H9 (cell line): ENCODE measurements around the gene VWA1. TPM values are rescaled to one million over a fixed set of nuclear protein-coding genes. Genes with fewer than 3 reads are reported as not detected.
A peak's percentile ranks its signal among the peaks of the same experiment; 100 is the strongest.

Experiments used
- DNase-seq: peaks from one replicate; pipeline ENCODE4 v3.0.0-alpha.2; 2017
- H2AFZ ChIP-seq: one replicate; pipeline ENCODE4 v1.6.1; 2013; ENCODE audit warnings: mild to moderate bottlenecking, low read length, control low read depth, moderate library complexity
- H2AK5ac ChIP-seq: 2 replicates; pipeline ENCODE4 v1.6.1; 2013; ENCODE audit warnings: low read length, control low read depth, mixed read lengths; ENCODE audit not compliant: insufficient read length
- H2BK120ac ChIP-seq: one replicate; pipeline ENCODE4 v1.6.1; 2013; ENCODE audit warnings: low read depth, mild to moderate bottlenecking, low read length, control low read depth, inconsistent platforms; ENCODE audit not compliant: poor library complexity, severe bottlenecking
- H2BK12ac ChIP-seq: 2 replicates; pipeline ENCODE4 v1.6.1; 2013; ENCODE audit warnings: low read length, control low read depth, mixed read lengths, low read depth; ENCODE audit not compliant: insufficient read length
- H2BK15ac ChIP-seq: 2 replicates; pipeline ENCODE4 v1.6.1; 2013; ENCODE audit warnings: low read depth, low read length, control low read depth
- H2BK20ac ChIP-seq: one replicate; pipeline ENCODE4 v1.6.1; 2013; ENCODE audit warnings: low read depth, mild to moderate bottlenecking, low read length, control low read depth, inconsistent platforms; ENCODE audit not compliant: poor library complexity, severe bottlenecking
- H2BK5ac ChIP-seq: 2 replicates; pipeline ENCODE4 v1.6.1; 2013; ENCODE audit warnings: low read length, control low read depth, mixed read lengths; ENCODE audit not compliant: insufficient read length
- H3K14ac ChIP-seq: 2 replicates; pipeline ENCODE4 v1.6.1; 2013; ENCODE audit warnings: low read length, control low read depth; ENCODE audit not compliant: insufficient read depth
- H3K18ac ChIP-seq: 2 replicates; pipeline ENCODE4 v1.6.1; 2013; ENCODE audit warnings: low read depth, mild to moderate bottlenecking, mixed read lengths, low read length, control low read depth; ENCODE audit not compliant: insufficient read length
- H3K23ac ChIP-seq: 2 replicates; pipeline ENCODE4 v1.6.1; 2013; ENCODE audit warnings: low read length, control low read depth, mixed read lengths, low read depth; ENCODE audit not compliant: insufficient read length
- H3K23me2 ChIP-seq: 2 replicates; pipeline ENCODE4 v1.6.1; 2013; ENCODE audit warnings: low read depth, mild to moderate bottlenecking, mixed read lengths, low read length, control low read depth; ENCODE audit not compliant: insufficient read length, poor library complexity, severe bottlenecking
- H3K27ac ChIP-seq: 2 replicates; pipeline ENCODE4 v1.5.1; 2013; ENCODE audit warnings: low read length, control low read depth, mixed read lengths, low read depth; ENCODE audit not compliant: insufficient read length
- H3K27me3 ChIP-seq: 2 replicates; pipeline ENCODE4 v1.6.1; 2013; ENCODE audit warnings: low read length, control low read depth, inconsistent platforms; ENCODE audit not compliant: insufficient read depth
- H3K4ac ChIP-seq: 2 replicates; pipeline ENCODE4 v1.6.1; 2013; ENCODE audit warnings: low read depth, mild to moderate bottlenecking, control low read depth, inconsistent platforms, low read length, moderate library complexity
- H3K4me1 ChIP-seq: 2 replicates; pipeline ENCODE4 v1.6.1; 2013; ENCODE audit warnings: low read length, control low read depth, inconsistent platforms; ENCODE audit not compliant: insufficient read depth
- H3K4me2 ChIP-seq: 2 replicates; pipeline ENCODE4 v1.6.1; 2013; ENCODE audit warnings: low read length, control low read depth, mixed read lengths; ENCODE audit not compliant: insufficient read length, insufficient read depth
- H3K56ac ChIP-seq: 2 replicates; pipeline ENCODE4 v1.6.1; 2013; ENCODE audit warnings: low read depth, mild to moderate bottlenecking, mixed read lengths, low read length, control low read depth; ENCODE audit not compliant: insufficient read length
- H3K79me1 ChIP-seq: 2 replicates; pipeline ENCODE4 v1.6.1; 2013; ENCODE audit warnings: low read depth, mild to moderate bottlenecking, moderate library complexity, low read length, control low read depth, inconsistent platforms; ENCODE audit not compliant: insufficient read depth, poor library complexity, severe bottlenecking
- H3K79me2 ChIP-seq: 2 replicates; pipeline ENCODE4 v1.6.1; 2013; ENCODE audit warnings: low read length, control low read depth, inconsistent platforms; ENCODE audit not compliant: insufficient read depth
- H3K9ac ChIP-seq: 2 replicates; pipeline ENCODE4 v1.6.1; 2013; ENCODE audit warnings: low read length, control low read depth, mixed read lengths; ENCODE audit not compliant: insufficient read length; ENCODE audit errors: extremely low read depth
- H3K9me3 ChIP-seq: one replicate; pipeline ENCODE4 v1.6.1; 2013; ENCODE audit warnings: low read depth, low read length, inconsistent platforms; ENCODE audit not compliant: control insufficient read depth
- H3T11ph ChIP-seq: one replicate; pipeline ENCODE4 v1.6.1; 2013; ENCODE audit warnings: mild to moderate bottlenecking, low read length, control low read depth, inconsistent platforms
- H4K20me1 ChIP-seq: one replicate; pipeline ENCODE4 v1.6.1; 2013; ENCODE audit not compliant: control insufficient read depth, insufficient read length, insufficient read depth
- H4K5ac ChIP-seq: 2 replicates; pipeline ENCODE4 v1.6.1; 2013; ENCODE audit warnings: low read depth, mild to moderate bottlenecking, mixed read lengths, low read length, control low read depth; ENCODE audit not compliant: insufficient read length
- H4K8ac ChIP-seq: replicated peaks from 2 replicates; pipeline ENCODE4 v1.6.1; 2013; ENCODE audit warnings: low read length, control low read depth, mixed read lengths, low read depth; ENCODE audit not compliant: insufficient read length
- H4K91ac ChIP-seq: 2 replicates; pipeline ENCODE4 v1.6.1; 2013; ENCODE audit warnings: low read depth, mild to moderate bottlenecking, moderate library complexity, mixed read lengths, low read length, control low read depth; ENCODE audit not compliant: insufficient read length
- H3K27ac Mint-ChIP-seq, 3 experiments: 2 replicates in 2 of 3; 3 replicates in 1 of 3; pipeline ENCODE4 v1.8.0; 2020 to 2021; ENCODE audit warnings: mixed read lengths in 3 of 3, mild to moderate bottlenecking in 1 of 3, moderate library complexity in 1 of 3
- H3K27me3 Mint-ChIP-seq: 2 replicates; pipeline ENCODE4 v1.8.0; 2021; ENCODE audit warnings: low read depth, mild to moderate bottlenecking, moderate library complexity, mixed read lengths
- H3K36me3 Mint-ChIP-seq, 3 experiments: 2 replicates in 2 of 3; 3 replicates in 1 of 3; pipeline ENCODE4 v1.8.0; 2020 to 2021; ENCODE audit warnings: low read depth in 3 of 3, mixed read lengths in 3 of 3; ENCODE audit not compliant: insufficient read depth in 1 of 3
- H3K4me1 Mint-ChIP-seq, 2 experiments: 2 replicates each; pipeline ENCODE4 v1.8.0; 2020; ENCODE audit warnings: mixed read lengths in 2 of 2
- H3K4me3 Mint-ChIP-seq, 2 experiments: 2 replicates in 1 of 2; 3 replicates in 1 of 2; pipeline ENCODE4 v1.8.0; 2020 to 2021; ENCODE audit warnings: mild to moderate bottlenecking in 2 of 2, mixed read lengths in 2 of 2, moderate library complexity in 1 of 2
- H3K9me3 Mint-ChIP-seq, 2 experiments: 2 replicates in 1 of 2; 3 replicates in 1 of 2; pipeline ENCODE4 v1.8.0; 2020; ENCODE audit warnings: mild to moderate bottlenecking in 2 of 2, mixed read lengths in 2 of 2, moderate library complexity in 1 of 2
- CTCF ChIP-seq: fragments of 200-600 bp; sonication (generic); conservative IDR thresholded peaks from 3 replicates; pipeline ENCODE4 v1.8.0; 2021; ENCODE audit warnings: antibody characterized with exemption, mild to moderate bottlenecking
- WGBS: extraction: QIAGEN DNeasy Blood & Tissue Kit; methylation state at CpG from one replicate; pipeline ENCODE4 v1.1.7; 2013; ENCODE audit warnings: missing lambda C conversion rate, low lambda C conversion rate, mixed read lengths; ENCODE audit not compliant: insufficient read length; ENCODE audit errors: extremely low coverage; 5-methylcytosine and 5-hydroxymethylcytosine counted together
- total RNA-seq: library from RNA; stranded (reverse); gene quantifications from 2 replicates; pipeline ENCODE4 v1.2.1, GENCODE V29; 2021

The VWA1 gene
- total RNA-seq, 1 experiment from 2014 or later, result 57.1 TPM

- Histone ChIP-seq H3K14ac (no peak overlapping the region), H3K9ac (no peak overlapping the region), H2BK20ac (no peak overlapping the region), H4K5ac (no peak overlapping the region), H2BK15ac (no peak overlapping the region), H3K79me2 (peaks cover 2% of the 10 kb centered on the region; the same call in 1 of the 2 replicates), H3K27ac (no peak overlapping the region), H3K56ac (no peak overlapping the region), H3K4ac (no peak overlapping the region), H3T11ph (no peak overlapping the region), H3K79me1 (no peaks in the 10 kb centered on the region), H2BK12ac (no peak overlapping the region), H4K91ac (no peak overlapping the region), H3K18ac (no peak overlapping the region), H2AFZ (no peak overlapping the region), H4K8ac (no peak overlapping the region), H2BK5ac (no peak overlapping the region), H2AK5ac (no peak overlapping the region), H3K27me3 (no peaks in the 10 kb centered on the region), H3K9me3 (no peaks in the 10 kb centered on the region), H2BK120ac (no peak overlapping the region), H3K4me2 (peak overlapping the region; percentile 45), H4K20me1 (no peaks in the 10 kb centered on the region), H3K23ac (no peak overlapping the region), H3K4me1 (no peaks in the 10 kb centered on the region; the same call in 1 of the 2 replicates), H3K23me2 (peaks cover 10% of the 10 kb centered on the region)
- Mint-ChIP-seq H3K27me3 (no peaks in the 10 kb centered on the region), H3K27ac (no peak overlapping the region), H3K36me3 (peaks cover 0 to 4% (median 3%) of the 10 kb centered on the region in 3 experiments; a peak in 4 of 7 replicates), H3K4me1 (peaks cover 21 to 33% of the 10 kb centered on the region in 2 experiments), H3K4me3 (peak overlapping the region; percentile 78 to 87), H3K9me3 (no peaks in the 10 kb centered on the region)
- DNase-seq, result no peak
- TF ChIP-seq CTCF, result no peak
- no CpG with 5 or more reads among the region's 7 CpGs for WGBS
Measured at GRCh38 chr1:1436630-1437032, 1.1 kb downstream of the VWA1 start.
